DOHH2 (cell line): ENCODE results near the gene GLRA2.

Experiments used
- H3F3A ChIP-seq: fragments of 200-600 bp; sonication (generic), shearing (Covaris generic); 2 replicates; pipeline ENCODE4 v1.6.0; 2016; ENCODE audit warnings: antibody characterized with exemption, mild to moderate bottlenecking; ENCODE audit not compliant: control insufficient read depth, insufficient read depth
- H3K27ac ChIP-seq: fragments of 200-600 bp; sonication (generic); 2 replicates; pipeline ENCODE4 v1.5.1; 2014; ENCODE audit warnings: low read depth, mild to moderate bottlenecking, low read length, moderate library complexity
- H3K27me3 ChIP-seq: fragments of 200-600 bp; sonication (generic); 2 replicates; pipeline ENCODE4 v1.6.1; 2014; ENCODE audit warnings: mild to moderate bottlenecking, low read length, mixed read lengths; ENCODE audit not compliant: control insufficient read depth
- H3K36me3 ChIP-seq: fragments of 200-600 bp; sonication (generic); 2 replicates; pipeline ENCODE4 v1.6.1; 2014; ENCODE audit warnings: mild to moderate bottlenecking, low read length, moderate library complexity, mixed read lengths; ENCODE audit not compliant: control insufficient read depth
- H3K4me1 ChIP-seq: fragments of 200-600 bp; sonication (generic); 2 replicates; pipeline ENCODE4 v1.6.1; 2014; ENCODE audit warnings: mild to moderate bottlenecking, low read length, mixed read lengths; ENCODE audit not compliant: control insufficient read depth
- H3K4me2 ChIP-seq: fragments of 200-600 bp; sonication (generic); 2 replicates; pipeline ENCODE4 v1.6.0; 2014; ENCODE audit warnings: mild to moderate bottlenecking, low read length, moderate library complexity
- H3K4me3 ChIP-seq: fragments of 200-600 bp; sonication (generic); 2 replicates; pipeline ENCODE4 v1.5.1; 2014; ENCODE audit warnings: mild to moderate bottlenecking, low read length, mixed read lengths
- H3K79me2 ChIP-seq: fragments of 200-600 bp; sonication (generic); 2 replicates; pipeline ENCODE4 v1.6.1; 2014; ENCODE audit warnings: mild to moderate bottlenecking, low read length, mixed read lengths; ENCODE audit not compliant: control insufficient read depth
- H3K9me2 ChIP-seq: fragments of 200-600 bp; sonication (generic); replicated peaks from 2 replicates; pipeline ENCODE4 v1.6.1; 2014; ENCODE audit warnings: mild to moderate bottlenecking, low read length, mixed read lengths; ENCODE audit not compliant: control insufficient read depth
- H3K9me3 ChIP-seq: fragments of 200-600 bp; sonication (generic); 2 replicates; pipeline ENCODE4 v1.6.1; 2014; ENCODE audit warnings: antibody characterized with exemption, low read length, mixed read lengths; ENCODE audit not compliant: control insufficient read depth, insufficient read depth
- H4K20me1 ChIP-seq: fragments of 200-600 bp; sonication (generic); 2 replicates; pipeline ENCODE4 v1.6.0; 2014; ENCODE audit warnings: low read depth, mild to moderate bottlenecking, antibody characterized with exemption, low read length, moderate library complexity; ENCODE audit not compliant: control insufficient read depth, insufficient read depth
- CTCF ChIP-seq: fragments of 200-600 bp; sonication (generic); IDR thresholded peaks from one replicate; pipeline ENCODE4 v1.5.1; 2014; ENCODE audit warnings: antibody characterized with exemption, mild to moderate bottlenecking, low read depth, low read length; ENCODE audit not compliant: poor library complexity, severe bottlenecking
- EZH2phosphoT487 ChIP-seq: fragments of 200-600 bp; sonication (generic); IDR thresholded peaks from 2 replicates; pipeline ENCODE4 v1.6.1; 2017; ENCODE audit warnings: borderline replicate concordance, mild to moderate bottlenecking, antibody characterized with exemption, low read length, moderate library complexity, mixed read lengths

The GLRA2 gene

GRCh38 chrX:14777525-14777924 lies 248.2 kb downstream of the GLRA2 start:
- no peaks in the 10 kb centered on the region for H3K36me3 ChIP-seq
- no peaks in the 10 kb centered on the region for H3K4me1 ChIP-seq
- H3F3A ChIP-seq, result no peaks in the 10 kb centered on the region
- H3K79me2 ChIP-seq, result no peaks in the 10 kb centered on the region
- no peak overlapping the region for H3K27ac ChIP-seq
- no peaks in the 10 kb centered on the region for H3K27me3 ChIP-seq
- TF ChIP-seq CTCF, result no peak
- no peak for TF ChIP-seq EZH2phosphoT487
- H4K20me1 ChIP-seq, result no peaks in the 10 kb centered on the region
- H3K9me3 ChIP-seq, result no peaks in the 10 kb centered on the region
- H3K4me2 ChIP-seq, result no peak overlapping the region
- H3K4me3 ChIP-seq, result no peak overlapping the region
- no peaks in the 10 kb centered on the region for H3K9me2 ChIP-seq

GRCh38 chrX:14779580-14779979 lies 250.2 kb downstream of the GLRA2 start:
- H4K20me1 ChIP-seq, result no peaks in the 10 kb centered on the region
- no peaks in the 10 kb centered on the region for H3K79me2 ChIP-seq
- H3K9me3 ChIP-seq, result no peaks in the 10 kb centered on the region
- H3K9me2 ChIP-seq, result no peaks in the 10 kb centered on the region
- no peak overlapping the region for H3K4me2 ChIP-seq
- H3K27ac ChIP-seq, result no peak overlapping the region
- no peak for TF ChIP-seq CTCF
- no peaks in the 10 kb centered on the region for H3F3A ChIP-seq
- no peaks in the 10 kb centered on the region for H3K36me3 ChIP-seq
- H3K4me3 ChIP-seq, result no peak overlapping the region
- no peaks in the 10 kb centered on the region for H3K27me3 ChIP-seq
- no peaks in the 10 kb centered on the region for H3K4me1 ChIP-seq
